SJSA1 (cell line): ENCODE results near the gene OR2T2. TPM values are rescaled to one million over a fixed set of nuclear protein-coding genes. Genes with fewer than 3 reads are reported as not detected.
"Not testable (repeated sequence)": the region's sequence is repeated elsewhere in the genome, so short reads cannot be mapped to it uniquely, and the experiment has no call there.

Experiments
- DNase-seq, 2 experiments: peaks; one replicate each; pipeline ENCODE4 v3.0.0-alpha.2; 2015 to 2020; ENCODE audit warnings: low spot score in 2 of 2, low read depth in 1 of 2
- H3K27ac ChIP-seq: fragments of 250-450 bp; sonication (Bioruptor Pico); 2 replicates; pipeline ENCODE4 v1.5.1; 2020; ENCODE audit warnings: mild to moderate bottlenecking, moderate library complexity
- H3K27me3 ChIP-seq: fragments of 250-450 bp; sonication (Bioruptor Pico); replicated peaks from 2 replicates; pipeline ENCODE4 v1.5.1; 2020; ENCODE audit warnings: mild to moderate bottlenecking, moderate library complexity
- H3K36me3 ChIP-seq: fragments of 250-450 bp; sonication (Bioruptor Pico); 2 replicates; pipeline ENCODE4 v1.5.1; 2020; ENCODE audit warnings: mild to moderate bottlenecking
- H3K4me1 ChIP-seq: fragments of 250-450 bp; sonication (Bioruptor Pico); replicated peaks from 2 replicates; pipeline ENCODE4 v1.6.1; 2021; ENCODE audit warnings: mild to moderate bottlenecking
- H3K4me3 ChIP-seq: fragments of 250-450 bp; sonication (Bioruptor Pico); 2 replicates; pipeline ENCODE4 v1.5.1; 2020; ENCODE audit warnings: mild to moderate bottlenecking
- H3K9me3 ChIP-seq: fragments of 250-450 bp; sonication (Bioruptor Pico); replicated peaks from 2 replicates; pipeline ENCODE4 v1.5.1; 2020; ENCODE audit warnings: mild to moderate bottlenecking
- total RNA-seq: library from RNA; depleted of rRNA; stranded (reverse); fragments of >200 nt; shearing (Covaris generic); gene quantifications from 2 replicates; pipeline ENCODE4 v1.2.3, GENCODE V29; 2014

OR2T2 gene
- total RNA-seq, 1 experiment from 2014 or later, result not detected

GRCh38 chr1:248436303-248436702 lies 9.1 kb upstream of the OR2T2 start:
- DNase-seq, H3K27ac ChIP-seq, H3K36me3 ChIP-seq, H3K9me3 ChIP-seq, H3K27me3 ChIP-seq, H3K4me3 ChIP-seq, H3K4me1 ChIP-seq: not testable (repeated sequence)

- not testable (repeated sequence) for DNase-seq, H3K36me3 ChIP-seq, H3K27ac ChIP-seq, H3K4me3 ChIP-seq, H3K4me1 ChIP-seq, H3K27me3 ChIP-seq, H3K9me3 ChIP-seq
These were observed 6.8 kb upstream of the OR2T2 start for GRCh38 chr1:248438668-248439067.

- H3K27ac ChIP-seq, H3K36me3 ChIP-seq, DNase-seq, H3K4me3 ChIP-seq, H3K27me3 ChIP-seq, H3K4me1 ChIP-seq, H3K9me3 ChIP-seq: not testable (repeated sequence)
These were observed 6.2 kb upstream of the OR2T2 start for GRCh38 chr1:248439283-248439682.

GRCh38 chr1:248442500-248443277 lies 2.7 kb upstream of the OR2T2 start:
- not testable (repeated sequence) for DNase-seq, H3K27ac ChIP-seq, H3K27me3 ChIP-seq, H3K4me1 ChIP-seq, H3K9me3 ChIP-seq, H3K4me3 ChIP-seq, H3K36me3 ChIP-seq

- H3K4me1 ChIP-seq, result not testable (repeated sequence)
These were observed 834 bp upstream of the OR2T2 start for GRCh38 chr1:248444603-248445002.

GRCh38 chr1:248448409-248449074 lies 3.1 kb downstream of the OR2T2 start:
- H3K27ac ChIP-seq, H3K4me3 ChIP-seq, H3K36me3 ChIP-seq, H3K4me1 ChIP-seq, H3K9me3 ChIP-seq, H3K27me3 ChIP-seq, DNase-seq: not testable (repeated sequence)

More at GRCh38 chr1:248444603-248445002, 834 bp upstream of the OR2T2 start:
- H3K36me3 ChIP-seq, H3K4me3 ChIP-seq, H3K27me3 ChIP-seq, H3K27ac ChIP-seq, H3K9me3 ChIP-seq, DNase-seq: not testable (repeated sequence)

GRCh38 chr1:248449821-248450465 lies 4.5 kb downstream of the OR2T2 start:
- not testable (repeated sequence) for DNase-seq, H3K9me3 ChIP-seq, H3K27me3 ChIP-seq, H3K4me1 ChIP-seq, H3K36me3 ChIP-seq, H3K4me3 ChIP-seq, H3K27ac ChIP-seq

- H3K36me3 ChIP-seq, H3K9me3 ChIP-seq, H3K27ac ChIP-seq, H3K4me1 ChIP-seq, H3K27me3 ChIP-seq, DNase-seq, H3K4me3 ChIP-seq: not testable (repeated sequence)
These were observed 5.2 kb downstream of the OR2T2 start for GRCh38 chr1:248450466-248451145.

- not testable (repeated sequence) for H3K9me3 ChIP-seq, H3K4me3 ChIP-seq, H3K36me3 ChIP-seq, H3K27me3 ChIP-seq, H3K27ac ChIP-seq, H3K4me1 ChIP-seq, DNase-seq
These were observed 8.2 kb downstream of the OR2T2 start for GRCh38 chr1:248453619-248454018.

- DNase-seq, H3K4me1 ChIP-seq, H3K27ac ChIP-seq, H3K4me3 ChIP-seq, H3K36me3 ChIP-seq, H3K9me3 ChIP-seq, H3K27me3 ChIP-seq: not testable (repeated sequence)
These were observed 9.6 kb downstream of the OR2T2 start for GRCh38 chr1:248455045-248455444.

- not testable (repeated sequence) for H3K4me3 ChIP-seq, H3K36me3 ChIP-seq, H3K9me3 ChIP-seq, H3K4me1 ChIP-seq, DNase-seq, H3K27me3 ChIP-seq, H3K27ac ChIP-seq
These were observed 11.2 kb downstream of the OR2T2 start for GRCh38 chr1:248456635-248457034.

GRCh38 chr1:248459117-248459516 lies 13.7 kb downstream of the OR2T2 start:
- not testable (repeated sequence) for H3K4me3 ChIP-seq, H3K36me3 ChIP-seq, H3K9me3 ChIP-seq, H3K27me3 ChIP-seq, H3K4me1 ChIP-seq, H3K27ac ChIP-seq, DNase-seq

- DNase-seq, result no peak
- H3K4me1 ChIP-seq, result no peaks in the 10 kb centered on the region
- no peaks in the 10 kb centered on the region for H3K36me3 ChIP-seq
- no peak overlapping the region for H3K4me3 ChIP-seq
- no peak overlapping the region for H3K27ac ChIP-seq
- H3K9me3 ChIP-seq, result no peaks in the 10 kb centered on the region
- no peaks in the 10 kb centered on the region for H3K27me3 ChIP-seq
These were observed 25.7 kb downstream of the OR2T2 start for GRCh38 chr1:248471154-248471553.

- not testable (repeated sequence) for H3K27ac ChIP-seq, DNase-seq, H3K27me3 ChIP-seq, H3K4me1 ChIP-seq, H3K9me3 ChIP-seq, H3K36me3 ChIP-seq, H3K4me3 ChIP-seq
These were observed 26.7 kb downstream of the OR2T2 start for GRCh38 chr1:248472111-248472510.
